HG03571 (cell line): ENCODE data around the gene BCAN.
A peak's percentile ranks its signal among the peaks of the same experiment; 100 is the strongest.

Experiments
- ATAC-seq: cut with Tn5 transposase; IDR thresholded peaks from one replicate; pipeline ENCODE4 v1.9.1; 2021; ENCODE audit not compliant: unreplicated experiment

Gene BCAN

DNA sequence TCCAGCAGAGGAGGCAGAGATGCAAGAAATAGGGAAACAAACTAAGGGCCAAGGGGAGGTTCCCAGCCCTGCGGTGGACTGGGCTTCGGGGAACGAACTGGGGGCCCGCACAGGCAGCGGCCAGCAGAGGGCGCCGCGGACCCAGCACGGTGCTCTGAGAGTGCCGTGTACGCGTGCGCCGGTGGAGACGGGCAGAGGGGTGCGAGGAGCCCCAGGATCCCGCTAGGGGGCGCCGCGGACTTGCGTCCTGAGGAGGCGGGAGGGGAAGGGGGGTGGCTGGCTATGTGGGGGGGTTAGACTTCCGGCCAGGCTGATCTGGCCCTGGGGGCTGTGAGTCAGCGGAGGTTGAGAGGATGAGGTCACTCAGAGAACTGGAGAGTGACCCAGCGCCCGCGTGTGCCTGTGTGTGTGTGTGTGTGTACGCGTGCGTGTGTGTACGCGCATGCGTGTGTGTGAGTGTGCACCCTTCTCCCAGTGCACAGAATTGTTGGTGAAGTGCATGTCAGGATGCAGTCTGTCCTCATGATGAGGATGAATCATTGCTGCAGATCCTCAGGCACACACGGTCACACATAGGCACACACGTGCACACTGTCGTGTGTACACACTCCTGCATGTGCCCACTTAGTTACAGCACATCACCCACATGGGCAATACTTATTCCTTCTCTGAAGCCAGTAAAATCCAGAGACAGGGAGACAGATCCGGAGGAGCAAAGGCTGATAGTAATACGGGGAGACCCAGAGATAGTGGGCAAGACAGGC lies 18.3 kb downstream of the BCAN start:
- ATAC-seq, result peak; percentile 44

- ATAC-seq, result no peak
These were observed 18.8 kb downstream of the BCAN start for GRCh38 chr1:156660752-156661112.

DNA sequence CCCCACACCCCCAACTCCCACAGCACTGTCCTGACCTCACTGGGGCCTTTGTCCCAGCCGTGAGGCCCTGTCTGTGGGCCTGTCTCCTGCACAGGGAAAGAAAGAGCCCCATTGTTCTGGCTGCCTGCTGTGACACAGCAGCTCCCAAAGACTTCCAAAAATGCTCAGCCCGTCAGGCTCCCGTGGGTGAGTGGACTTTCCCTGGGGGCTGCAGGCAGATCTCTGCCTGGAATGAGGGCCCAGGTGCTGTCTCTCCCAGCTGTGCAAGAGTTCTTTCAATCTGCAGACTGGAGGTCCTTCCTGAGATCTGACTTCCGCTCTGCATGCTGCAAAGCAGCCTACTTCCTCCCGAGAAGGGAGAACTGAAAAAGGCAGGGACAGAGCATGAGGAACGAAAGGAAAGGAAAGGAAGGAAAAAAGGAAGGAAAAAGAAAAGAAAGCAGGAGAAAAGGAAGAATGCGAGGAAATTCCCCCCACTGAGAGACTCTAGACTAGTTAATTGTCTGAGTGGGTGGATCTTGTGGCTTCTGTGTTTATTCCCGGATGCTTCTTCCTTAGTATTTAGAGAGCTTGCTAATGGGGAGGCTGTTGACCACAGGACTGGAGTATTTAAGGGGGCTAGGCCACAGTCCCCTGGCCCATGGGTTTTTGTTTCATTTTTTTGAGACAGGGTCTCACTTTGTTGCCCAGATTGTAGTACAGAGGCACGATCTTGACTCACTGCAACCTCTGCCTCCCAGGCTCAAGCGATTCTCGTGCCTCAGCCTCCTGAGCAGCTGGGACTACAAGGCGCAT lies 20.3 kb downstream of the BCAN start:
- ATAC-seq, result no peak

DNA sequence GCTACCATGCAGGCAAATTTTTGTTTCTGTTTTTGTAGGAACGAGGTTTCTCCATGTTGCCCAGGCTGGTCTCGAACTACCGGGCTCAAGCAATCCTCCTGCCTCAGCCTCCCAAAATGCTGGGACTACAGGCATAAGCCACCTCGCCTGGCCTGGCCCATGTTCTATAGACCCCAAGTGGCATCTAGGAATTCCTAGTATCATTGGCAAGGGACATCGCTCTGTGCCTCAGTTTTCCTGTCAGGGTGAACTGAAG lies 20.8 kb downstream of the BCAN start:
- no peak for ATAC-seq

- ATAC-seq, result no peak
These were observed 21.3 kb downstream of the BCAN start for GRCh38 chr1:156663178-156663577.

DNA sequence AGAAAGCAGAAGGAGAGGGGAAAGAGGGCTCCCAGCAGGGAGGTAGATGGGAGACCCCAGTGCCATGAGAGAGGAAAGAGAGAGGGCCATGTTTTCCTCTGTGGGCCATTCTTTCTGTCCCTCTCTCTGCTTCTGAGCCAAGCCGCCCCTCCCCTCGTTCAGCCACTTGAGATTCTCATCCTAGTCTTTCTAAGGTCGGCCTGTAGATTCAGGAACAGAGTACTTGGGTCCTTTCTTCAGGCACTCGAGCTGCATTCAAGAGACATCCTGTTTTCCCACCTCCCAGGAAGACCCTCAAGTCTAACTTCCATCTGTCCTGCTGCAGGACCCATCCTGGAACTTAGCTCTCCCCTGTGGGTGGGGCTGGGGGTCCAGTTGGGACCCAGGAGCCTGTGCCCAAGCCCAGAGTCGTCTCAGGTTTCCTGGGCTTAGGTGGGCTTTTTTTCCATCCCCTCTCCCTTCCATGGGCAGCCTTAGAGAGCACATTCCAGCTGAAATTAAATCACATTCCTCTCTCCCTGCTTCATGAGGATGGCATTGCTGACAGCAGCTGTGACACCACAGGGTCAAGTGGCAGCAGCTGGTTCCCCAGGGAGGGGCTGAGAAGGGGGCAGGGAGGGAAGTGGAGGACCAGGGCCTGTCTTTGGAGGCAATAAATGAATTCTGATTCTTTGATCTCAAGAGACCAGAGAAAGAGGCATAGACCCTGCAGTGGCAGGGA lies 22.3 kb downstream of the BCAN start:
- ATAC-seq, result no peak

- no peak for ATAC-seq
These were observed 23.0 kb downstream of the BCAN start for GRCh38 chr1:156664767-156665411.

GRCh38 chr1:156665539-156665938 lies 23.6 kb downstream of the BCAN start:
- no peak for ATAC-seq

- no peak for ATAC-seq
These were observed 25.1 kb downstream of the BCAN start for GRCh38 chr1:156666862-156667609.

DNA sequence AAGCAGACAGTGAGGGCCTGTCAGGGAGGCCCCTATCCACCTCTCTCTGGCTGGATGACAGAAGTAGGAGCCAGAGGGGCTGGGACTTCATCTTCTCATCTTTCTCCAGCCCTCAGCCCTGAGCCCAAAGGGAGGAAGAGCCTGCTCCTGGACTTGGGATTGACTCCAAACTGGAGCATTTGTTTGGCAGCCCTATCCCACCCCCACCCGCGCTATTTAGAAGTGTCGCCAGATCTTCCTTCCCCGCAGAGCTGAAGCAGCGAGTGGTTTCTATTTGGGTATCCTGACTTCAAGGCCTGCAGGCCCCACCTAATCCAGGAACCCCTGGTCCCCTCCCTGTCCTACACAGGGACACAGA lies 25.7 kb downstream of the BCAN start:
- no peak for ATAC-seq

- ATAC-seq, result no peak
These were observed 26.2 kb downstream of the BCAN start for GRCh38 chr1:156667968-156668709.

DNA sequence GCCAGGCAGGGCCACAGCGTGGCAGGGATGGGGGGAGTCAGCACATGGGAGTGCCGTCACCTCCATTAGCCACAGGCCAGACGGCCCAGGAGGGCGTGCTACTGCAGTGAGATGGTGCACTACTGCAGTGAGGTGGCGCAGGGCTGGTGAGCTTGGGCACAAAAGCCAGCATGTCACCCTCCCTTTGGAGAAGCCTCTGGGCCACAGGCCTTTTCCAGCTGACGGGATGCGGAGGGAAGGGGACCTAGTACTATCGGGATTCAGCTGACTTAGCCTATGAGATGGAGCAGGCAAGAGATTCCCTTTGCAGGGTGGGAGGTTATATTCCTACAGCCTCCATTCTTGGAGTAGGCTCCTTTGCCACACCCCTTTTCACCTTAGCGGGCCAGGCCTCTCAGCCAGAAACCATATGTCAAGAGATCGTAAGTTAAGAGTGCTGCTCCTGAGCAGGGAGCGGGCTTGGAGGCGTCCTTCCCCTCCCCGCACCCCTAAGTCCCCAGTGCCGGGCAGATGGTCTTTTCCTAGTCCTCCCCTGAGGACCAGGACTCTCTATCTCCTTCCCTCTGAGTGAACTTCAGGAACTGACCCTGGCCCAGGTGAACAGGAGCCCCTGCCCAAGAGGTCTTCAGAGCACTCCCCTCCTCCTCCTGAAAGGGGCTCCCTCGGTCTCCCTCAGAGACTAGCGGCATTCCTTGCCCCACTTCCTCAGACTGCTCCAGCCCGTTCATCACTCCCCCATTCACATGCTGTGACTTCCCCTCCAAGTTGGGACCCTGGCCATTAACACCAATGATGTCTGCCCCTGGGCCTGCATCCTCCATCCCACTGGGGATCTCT lies 27.1 kb downstream of the BCAN start:
- no peak for ATAC-seq

DNA sequence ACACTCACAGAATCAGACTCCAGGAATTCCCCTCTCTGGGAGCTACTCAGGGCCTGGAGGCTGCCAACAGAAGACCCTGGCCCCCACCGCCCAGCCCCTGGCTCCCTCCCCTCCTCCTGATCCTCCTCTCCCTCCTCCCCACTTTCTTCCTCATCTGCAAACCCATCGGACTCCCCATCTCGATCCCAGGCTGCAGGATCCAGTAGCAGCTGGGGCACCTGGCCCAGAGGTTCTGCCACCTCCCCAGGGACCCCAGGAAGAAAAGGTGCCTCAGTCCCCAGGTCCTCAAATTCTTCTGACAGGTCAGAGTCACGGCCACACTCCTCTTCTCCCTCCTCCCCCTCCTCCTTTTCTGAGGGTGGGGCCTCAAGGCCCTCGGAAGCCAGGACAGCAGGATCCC lies 27.9 kb downstream of the BCAN start:
- ATAC-seq, result no peak

DNA sequence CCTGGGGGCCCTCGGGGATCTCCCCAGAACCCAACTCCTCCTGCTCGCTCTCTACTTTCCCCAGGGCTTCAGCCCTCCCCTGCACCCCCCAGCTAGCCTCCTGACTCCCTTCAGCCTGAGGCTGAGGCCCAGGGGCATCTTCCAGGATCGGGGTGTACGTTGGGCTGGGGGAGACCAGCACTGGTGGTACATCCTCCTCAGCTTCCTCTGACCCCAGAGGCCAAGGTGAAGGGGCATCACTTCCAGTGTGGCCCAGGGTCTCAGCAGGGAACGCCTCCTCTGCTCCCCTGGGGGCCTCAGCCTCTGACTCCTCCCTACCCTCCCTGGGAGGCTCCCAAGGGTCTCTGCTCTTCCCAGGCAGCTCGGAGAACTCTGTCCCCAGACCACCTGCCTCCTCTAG lies 28.4 kb downstream of the BCAN start:
- no peak for ATAC-seq

DNA sequence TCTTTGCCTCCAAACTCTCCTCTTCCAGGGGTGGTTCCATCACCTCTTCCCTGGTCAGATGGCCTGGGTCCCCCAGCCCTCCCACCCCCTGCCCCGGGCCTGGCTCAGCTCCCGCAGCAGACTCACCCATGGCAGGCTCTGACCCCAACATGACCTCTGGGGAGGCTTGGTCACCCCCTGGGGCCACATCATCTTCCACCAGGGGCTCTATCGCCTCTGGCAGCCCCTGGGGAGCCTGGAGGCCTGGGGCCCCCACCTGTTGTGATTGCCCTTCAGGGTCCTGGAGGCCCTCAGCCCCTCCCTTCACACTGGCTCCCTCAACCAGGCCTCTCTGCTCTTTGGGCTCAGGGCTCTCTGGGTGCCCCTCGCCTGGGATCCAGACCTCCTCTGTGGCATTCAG lies 28.9 kb downstream of the BCAN start:
- ATAC-seq, result no peak

DNA sequence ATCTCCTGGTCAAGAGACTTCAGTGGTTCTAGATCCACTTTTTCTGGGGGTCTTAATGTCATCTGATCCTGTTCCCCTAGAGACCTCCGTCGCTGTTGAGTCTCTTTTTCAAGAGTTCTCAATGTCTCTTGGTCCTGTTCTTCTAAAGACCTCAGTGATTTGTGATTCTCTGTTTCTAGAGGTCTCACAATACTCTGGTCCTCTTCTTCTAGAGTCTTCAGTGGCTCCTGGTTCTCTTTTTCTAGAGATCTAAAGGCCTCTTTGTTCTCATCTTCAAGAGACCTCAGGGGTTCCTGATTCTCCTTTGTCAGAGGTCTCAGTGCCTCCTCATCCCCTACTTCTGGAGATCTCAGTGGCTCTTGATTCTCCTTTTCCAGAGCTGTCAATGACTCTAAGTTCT lies 29.9 kb downstream of the BCAN start:
- no peak for ATAC-seq

DNA sequence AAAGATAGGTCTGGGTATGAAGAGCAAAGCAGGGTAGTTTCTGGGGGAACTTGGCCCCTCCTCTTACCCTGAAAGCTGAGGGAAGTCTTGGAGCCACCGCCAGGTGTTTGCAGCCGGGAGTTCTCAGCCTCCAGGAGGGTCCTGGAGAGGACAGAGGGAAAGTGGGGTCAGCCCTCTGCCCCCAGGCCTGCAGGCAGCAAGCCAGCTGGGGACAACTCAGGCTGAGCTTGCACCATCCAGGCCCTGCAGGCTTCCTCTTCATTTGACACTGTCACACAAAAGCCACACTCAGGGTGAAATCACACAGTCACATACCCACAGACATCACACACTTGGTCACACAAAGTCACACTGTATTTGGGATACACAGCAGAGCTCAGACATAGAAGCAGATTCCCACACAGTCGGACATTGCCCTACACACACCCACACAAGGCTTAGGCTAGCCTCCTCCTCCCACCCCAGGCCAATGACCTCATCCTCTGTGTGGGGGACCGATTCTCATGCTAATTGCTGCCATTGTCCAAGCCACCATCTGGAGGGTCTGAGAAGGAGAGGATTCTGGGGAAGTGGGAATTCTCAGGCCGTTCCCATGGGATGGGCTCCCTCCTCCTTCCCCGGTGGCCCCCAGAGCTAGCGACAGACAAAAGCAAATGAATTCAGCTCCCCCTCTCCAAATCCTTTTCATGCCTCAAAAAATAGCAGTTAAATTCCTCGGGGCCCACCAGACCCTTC lies 31.6 kb downstream of the BCAN start:
- no peak for ATAC-seq

DNA sequence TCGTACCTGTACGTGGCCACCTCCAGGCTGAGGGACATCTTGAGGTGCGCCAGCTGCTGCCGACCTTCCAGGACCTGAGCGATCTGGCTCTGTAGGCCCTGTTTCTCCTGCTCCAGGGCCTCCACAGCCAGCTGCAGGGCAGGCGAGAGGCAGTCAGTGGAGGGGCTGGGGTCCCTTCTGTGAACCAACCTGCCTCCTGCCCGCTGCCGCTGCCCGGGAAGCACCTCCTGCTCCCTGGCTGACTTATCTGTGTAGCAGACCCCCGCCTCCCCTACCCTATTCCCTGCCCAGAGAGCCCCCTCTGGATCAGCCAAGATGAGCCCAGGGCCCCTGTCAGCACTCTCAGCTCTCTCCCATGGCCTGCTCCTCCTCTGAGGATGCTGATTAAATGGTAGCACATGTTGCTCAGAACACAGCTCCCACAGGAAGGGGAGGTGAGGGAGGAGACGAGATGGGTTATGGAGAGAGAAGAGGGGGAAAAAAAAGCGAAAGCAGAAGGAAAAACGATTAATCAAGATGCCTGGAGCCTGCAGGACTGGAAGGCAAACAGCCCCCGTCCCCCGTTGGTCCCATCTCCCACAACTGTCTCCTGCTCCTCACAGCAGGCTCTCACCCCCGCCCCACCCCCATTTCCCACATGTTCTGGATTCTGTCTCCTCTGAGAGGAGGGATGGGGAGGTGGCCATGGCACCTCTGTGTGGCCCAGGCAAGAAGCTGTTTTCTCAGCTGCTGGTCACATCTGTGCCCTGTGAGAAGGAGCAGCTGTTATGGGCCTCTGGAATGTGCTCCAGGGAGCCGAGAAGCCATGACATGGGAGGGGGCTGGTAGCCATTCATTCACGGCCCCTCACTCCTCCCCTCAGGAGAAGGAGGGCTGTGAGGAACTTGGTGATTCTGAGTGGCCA lies 33.5 kb downstream of the BCAN start:
- ATAC-seq, result no peak
